Hematopoietic multipotent progenitor cell treated with erythropoietin and hydrocortisone succinate and interleukin-3 and kit ligand, for 15 days (in vitro differentiated cells): Measurements from ENCODE around the gene POLR3F.
A peak's percentile ranks its signal among the peaks of the same experiment; 100 is the strongest.
"Not testable (repeated sequence)": the region's sequence is repeated elsewhere in the genome, so short reads cannot be mapped to it uniquely, and the experiment has no call there.

Experiments used
- DNase-seq: peaks from one replicate; pipeline ENCODE4 v3.0.0-alpha.2; 2015; ENCODE audit warnings: low spot score

Gene POLR3F

GRCh38 chr20:18506744-18507143 lies 39.6 kb downstream of the POLR3F start:
- DNase-seq, result no peak

GRCh38 chr20:18507218-18508191 lies 40.3 kb downstream of the POLR3F start, which contains the start of gene SEC23B:
Gene SEC23B (plus strand): TSS chr20:18507940. CDS start chr20:18510836, 2,896 bp downstream.
- DNase-seq, result peak; percentile 96

GRCh38 chr20:18511571-18511970 lies 44.4 kb downstream of the POLR3F start:
- no peak for DNase-seq

- DNase-seq, result no peak
These were observed 46.0 kb downstream of the POLR3F start for GRCh38 chr20:18513208-18513607.

- no peak for DNase-seq
These were observed 46.9 kb downstream of the POLR3F start for GRCh38 chr20:18514127-18514526.

- DNase-seq, result no peak
These were observed 48.8 kb downstream of the POLR3F start for GRCh38 chr20:18515973-18516372.

- DNase-seq, result not testable (repeated sequence)
These were observed 54.9 kb downstream of the POLR3F start for GRCh38 chr20:18522066-18522465.

GRCh38 chr20:18523066-18523465 lies 55.9 kb downstream of the POLR3F start:
- DNase-seq, result no peak

- DNase-seq, result no peak
These were observed 57.5 kb downstream of the POLR3F start for GRCh38 chr20:18524646-18525045.

- not testable (repeated sequence) for DNase-seq
These were observed 59.6 kb downstream of the POLR3F start for GRCh38 chr20:18526761-18527160.

GRCh38 chr20:18527339-18527738 lies 60.1 kb downstream of the POLR3F start:
- no peak for DNase-seq

GRCh38 chr20:18527836-18528235 lies 60.6 kb downstream of the POLR3F start:
- DNase-seq, result no peak

- DNase-seq, result no peak
These were observed 61.9 kb downstream of the POLR3F start for GRCh38 chr20:18529041-18529440.

GRCh38 chr20:18532626-18533025 lies 65.4 kb downstream of the POLR3F start:
- no peak for DNase-seq

GRCh38 chr20:18533491-18533890 lies 66.3 kb downstream of the POLR3F start:
- no peak for DNase-seq

- no peak for DNase-seq
These were observed 66.9 kb downstream of the POLR3F start for GRCh38 chr20:18533978-18534644.
